Vagina (tissue), 2 donors: Measurements from ENCODE around the gene GPR26. TPM values are rescaled to one million over a fixed set of nuclear protein-coding genes. Genes with fewer than 3 reads are reported as not detected.

Experiments
- DNase-seq, 2 donors: peaks; one replicate each; pipeline ENCODE4 v3.0.0-alpha.2; 2017; ENCODE audit errors: extremely low spot score in 2 of 2
- H3K27ac ChIP-seq: fragments of 200-600 bp; sonication (generic); one replicate; pipeline ENCODE4 v1.5.1; 2019
- H3K27me3 ChIP-seq: fragments of 200-600 bp; sonication (generic); one replicate; pipeline ENCODE4 v1.5.1; 2019
- H3K36me3 ChIP-seq, 2 donors: fragments of 200-600 bp; sonication (generic); one replicate each; pipeline ENCODE4 v1.5.1; 2017 to 2019
- H3K4me1 ChIP-seq: fragments of 200-600 bp; sonication (generic); one replicate; pipeline ENCODE4 v1.5.1; 2019
- H3K4me3 ChIP-seq, 2 donors: fragments of 200-600 bp; sonication (generic); 1 replicate in 1 of 2; 2 replicates in 1 of 2; pipeline ENCODE4 v1.5.1; 2016 to 2019
- H3K9me3 ChIP-seq: fragments of 200-600 bp; sonication (generic); one replicate; pipeline ENCODE4 v1.5.1; 2019
- POLR2A ChIP-seq, 2 donors: fragments of 450-650 bp; IDR thresholded peaks; one replicate each; pipeline ENCODE4 v1.6.1; 2017; ENCODE audit warnings: antibody characterized with exemption in 2 of 2, mild to moderate bottlenecking in 2 of 2, moderate library complexity in 2 of 2
- POLR2AphosphoS5 ChIP-seq, 2 donors: sonication (generic); formaldehyde crosslinking; IDR thresholded peaks; one replicate each; pipeline ENCODE4 v1.9.0; 2017; ENCODE audit warnings: antibody characterized with exemption in 2 of 2, mild to moderate bottlenecking in 2 of 2, low read depth in 1 of 2; ENCODE audit not compliant: insufficient read depth in 1 of 2
- intact Hi-C: fragments of 100-400 bp; cut with DNase I; formaldehyde crosslinking; loops from one replicate; pipeline ENCODE4 v1.15.1; 2023
- total RNA-seq: library from RNA; depleted of rRNA; stranded (reverse); fragments of >200 nt; gene quantifications from one replicate; pipeline ENCODE4 v1.2.3, GENCODE V29; 2016
- TF ChIP-seq, protein P1 (sequence below), 3 experiments: fragments of 450-650 bp in 2 of 3; fragments of 200-600 bp in 1 of 3; sonication (generic) in 1 of 3; IDR thresholded peaks; one replicate each; pipeline ENCODE4 v1.5.1; 2017 to 2019; ENCODE audit warnings: antibody characterized with exemption in 3 of 3, mild to moderate bottlenecking in 2 of 3, moderate library complexity in 2 of 3

GPR26 gene
- total RNA-seq, 1 donor from 2014 or later, result not detected

DNA sequence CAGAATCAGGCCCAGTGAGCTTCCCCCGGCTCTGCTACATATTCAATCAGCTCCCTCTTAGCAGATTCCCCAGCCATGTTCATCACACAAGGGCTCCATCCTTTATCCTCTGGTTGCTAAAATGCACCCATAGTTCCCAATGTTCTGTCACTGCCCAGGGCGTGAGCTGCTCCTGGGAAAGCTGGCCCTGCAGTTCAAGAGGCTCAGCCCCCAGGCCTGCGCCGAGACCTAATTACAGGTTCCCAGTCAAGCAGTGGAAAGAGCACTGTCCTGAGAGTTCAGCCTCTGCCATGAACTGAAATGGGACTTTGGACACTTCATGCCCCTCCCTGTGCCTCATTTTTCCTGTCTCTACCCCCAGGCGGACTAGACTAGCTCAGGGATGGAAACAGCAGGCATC is 75.6 kb downstream of the GPR26 start:
- Histone ChIP-seq H3K4me3 (no peak overlapping the region), H3K36me3 (no peaks in the 10 kb centered on the region), H3K27me3 (no peaks in the 10 kb centered on the region), H3K9me3 (no peaks in the 10 kb centered on the region), H3K4me1 (no peaks in the 10 kb centered on the region), H3K27ac (no peak overlapping the region)
- TF ChIP-seq POLR2AphosphoS5 (IDR thresholded peaks at IDR 0.05; ENCODE audit: insufficient read depth in 1 of 2, low read depth in 1 of 2), result no peak
- no peak for TF ChIP-seq POLR2A (IDR thresholded peaks at IDR 0.05)
- TF ChIP-seq, protein P1, sequence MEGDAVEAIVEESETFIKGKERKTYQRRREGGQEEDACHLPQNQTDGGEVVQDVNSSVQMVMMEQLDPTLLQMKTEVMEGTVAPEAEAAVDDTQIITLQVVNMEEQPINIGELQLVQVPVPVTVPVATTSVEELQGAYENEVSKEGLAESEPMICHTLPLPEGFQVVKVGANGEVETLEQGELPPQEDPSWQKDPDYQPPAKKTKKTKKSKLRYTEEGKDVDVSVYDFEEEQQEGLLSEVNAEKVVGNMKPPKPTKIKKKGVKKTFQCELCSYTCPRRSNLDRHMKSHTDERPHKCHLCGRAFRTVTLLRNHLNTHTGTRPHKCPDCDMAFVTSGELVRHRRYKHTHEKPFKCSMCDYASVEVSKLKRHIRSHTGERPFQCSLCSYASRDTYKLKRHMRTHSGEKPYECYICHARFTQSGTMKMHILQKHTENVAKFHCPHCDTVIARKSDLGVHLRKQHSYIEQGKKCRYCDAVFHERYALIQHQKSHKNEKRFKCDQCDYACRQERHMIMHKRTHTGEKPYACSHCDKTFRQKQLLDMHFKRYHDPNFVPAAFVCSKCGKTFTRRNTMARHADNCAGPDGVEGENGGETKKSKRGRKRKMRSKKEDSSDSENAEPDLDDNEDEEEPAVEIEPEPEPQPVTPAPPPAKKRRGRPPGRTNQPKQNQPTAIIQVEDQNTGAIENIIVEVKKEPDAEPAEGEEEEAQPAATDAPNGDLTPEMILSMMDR (IDR thresholded peaks at IDR 0.05), result no peak
- intact Hi-C loops, result no loop called here
- peak in 1 of 2 donors; percentile 40 for DNase-seq

DNA sequence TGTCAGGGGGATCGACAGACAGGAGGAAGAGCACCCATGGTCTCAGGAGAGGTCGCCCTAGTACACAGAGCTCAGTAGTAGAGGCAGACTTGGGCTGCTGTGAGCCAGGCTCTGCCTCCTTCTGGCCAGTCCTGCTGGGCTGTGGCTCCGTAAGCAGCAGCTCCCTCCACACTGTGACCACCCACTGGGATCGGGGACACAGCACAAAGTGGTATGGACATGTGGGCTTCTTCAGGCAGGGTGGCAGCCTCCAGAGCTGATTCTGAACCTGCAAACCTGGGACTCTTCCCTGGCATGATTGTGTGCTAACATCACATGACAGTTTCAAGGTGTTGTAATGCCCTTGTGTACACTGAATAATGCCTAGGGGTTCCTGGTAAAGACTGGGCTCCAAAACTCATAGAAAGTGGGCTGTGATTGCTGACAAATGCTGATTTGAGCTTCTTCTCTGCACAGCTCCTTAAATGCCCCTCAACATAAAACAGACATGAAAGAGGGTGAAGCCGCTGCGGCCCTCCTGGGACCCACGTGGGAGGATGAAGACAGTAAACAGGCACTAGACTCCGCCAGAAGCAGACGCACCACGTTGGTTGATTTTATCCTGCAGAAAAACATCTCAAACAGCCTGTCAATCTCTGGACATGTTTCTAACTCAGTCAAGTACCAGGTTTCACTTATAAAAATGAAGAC is 76.7 kb downstream of the GPR26 start:
- H3K4me1 ChIP-seq, result no peaks in the 10 kb centered on the region
- H3K9me3 ChIP-seq, result no peaks in the 10 kb centered on the region
- intact Hi-C loops, result no loop called here
- H3K4me3 ChIP-seq, result no peak overlapping the region
- no peak for TF ChIP-seq POLR2A (IDR thresholded peaks at IDR 0.05)
- TF ChIP-seq, protein P1 (IDR thresholded peaks at IDR 0.05), result no peak
- no peak for TF ChIP-seq POLR2AphosphoS5 (IDR thresholded peaks at IDR 0.05; ENCODE audit: insufficient read depth in 1 of 2, low read depth in 1 of 2)
- no peaks in the 10 kb centered on the region for H3K27me3 ChIP-seq
- H3K36me3 ChIP-seq, result no peaks in the 10 kb centered on the region
- DNase-seq, result peak in 1 of 2 donors; percentile 47
- H3K27ac ChIP-seq, result no peak overlapping the region

DNA sequence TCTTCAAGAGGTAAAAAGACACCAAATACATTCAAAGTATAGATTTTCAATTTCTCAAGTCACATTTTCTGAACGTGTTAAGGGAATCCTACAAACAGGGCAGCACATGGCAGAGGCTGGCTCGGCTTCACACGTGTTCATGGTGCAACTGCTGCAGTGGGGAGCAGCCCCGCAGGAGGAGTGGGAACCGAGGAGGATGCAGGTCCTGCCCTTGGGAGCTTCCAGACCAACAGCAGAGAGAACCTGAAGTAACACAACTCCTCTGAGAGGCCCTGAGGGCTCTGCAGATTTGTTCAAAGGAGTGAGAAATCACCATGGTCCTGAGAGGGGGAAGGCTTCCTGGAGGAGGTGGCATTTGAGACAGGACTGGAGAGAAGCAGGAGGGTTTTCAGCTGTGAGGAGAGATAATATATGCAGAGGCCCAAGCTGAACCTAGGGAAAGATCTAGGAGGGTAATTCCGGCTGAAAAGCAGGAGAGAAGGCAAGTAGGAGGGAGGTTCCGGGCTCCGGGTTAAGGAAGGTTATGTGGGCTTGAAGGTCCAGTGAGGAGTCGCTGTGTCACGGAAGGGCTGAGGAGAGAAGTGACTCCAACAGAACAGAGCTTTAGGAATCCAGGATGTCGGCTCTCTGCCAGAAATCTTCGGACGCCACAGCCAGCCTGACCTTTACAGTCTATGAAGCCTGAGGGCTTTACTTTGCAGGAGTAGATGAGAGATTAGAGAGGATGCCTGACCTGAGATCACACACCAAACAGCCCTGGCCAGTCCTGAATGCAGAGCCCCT is 77.5 kb downstream of the GPR26 start:
- no peak overlapping the region for H3K4me3 ChIP-seq
- no peaks in the 10 kb centered on the region for H3K27me3 ChIP-seq
- no peaks in the 10 kb centered on the region for H3K36me3 ChIP-seq
- intact Hi-C loops, result no loop called here
- no peak for TF ChIP-seq POLR2A (IDR thresholded peaks at IDR 0.05)
- TF ChIP-seq, protein P1 (IDR thresholded peaks at IDR 0.05), result no peak
- no peak for TF ChIP-seq POLR2AphosphoS5 (IDR thresholded peaks at IDR 0.05; ENCODE audit: insufficient read depth in 1 of 2, low read depth in 1 of 2)
- H3K9me3 ChIP-seq, result no peaks in the 10 kb centered on the region
- DNase-seq, result peak in 1 of 2 donors; percentile 60
- H3K27ac ChIP-seq, result no peak overlapping the region
- no peaks in the 10 kb centered on the region for H3K4me1 ChIP-seq

DNA sequence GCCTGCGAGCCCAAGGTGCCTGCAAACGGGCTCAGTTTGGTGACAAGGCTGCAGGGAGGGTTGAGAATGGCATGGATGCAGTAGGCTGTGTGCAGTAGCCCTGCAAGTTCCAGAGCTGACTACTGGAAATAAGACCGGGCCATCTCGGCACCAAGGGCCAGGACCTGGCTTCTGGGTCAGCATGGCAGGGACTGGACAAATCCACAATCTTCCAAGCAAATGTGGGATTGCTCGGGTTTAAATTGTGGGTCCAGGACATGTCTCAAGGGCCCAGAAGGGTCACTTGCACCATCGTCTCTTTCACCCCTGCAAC is 78.0 kb downstream of the GPR26 start:
- no peaks in the 10 kb centered on the region for H3K4me1 ChIP-seq
- H3K36me3 ChIP-seq, result no peaks in the 10 kb centered on the region
- DNase-seq, result peak in 1 of 2 donors; percentile 77
- H3K9me3 ChIP-seq, result no peaks in the 10 kb centered on the region
- no peaks in the 10 kb centered on the region for H3K27me3 ChIP-seq
- TF ChIP-seq POLR2AphosphoS5 (IDR thresholded peaks at IDR 0.05; ENCODE audit: insufficient read depth in 1 of 2, low read depth in 1 of 2), result no peak
- TF ChIP-seq, protein P1 (IDR thresholded peaks at IDR 0.05), result no peak
- TF ChIP-seq POLR2A (IDR thresholded peaks at IDR 0.05), result no peak
- H3K4me3 ChIP-seq, result no peak overlapping the region
- intact Hi-C loops, result no loop called here
- H3K27ac ChIP-seq, result no peak overlapping the region

Other genes starting within 250 kb of the GPR26 start
- gene CPXM2, start 225.5 kb downstream of the GPR26 start, total RNA-seq, result 18.9 TPM